Activated CD4-positive, CD25-positive, alpha-beta regulatory T cell treated with anti-CD3 and anti-CD28 coated beads, Interleukin-2, amount 50 U/mL, for 72 hours (primary cell): ENCODE measurements around the gene ZBED6.
"Not testable (repeated sequence)": the region's sequence is repeated elsewhere in the genome, so short reads cannot be mapped to it uniquely, and the experiment has no call there.

Experiments
- DNase-seq: peaks from one replicate; pipeline ENCODE4 v3.0.0; 2021

Gene ZBED6

GRCh38 chr1:203795441-203796235, at the start of gene ZBED6, which contains the start of gene ZC3H11A:
Gene ZBED6, plus strand, starts transcription at chr1:203795623. Its CDS starts 1,900 bp downstream, at chr1:203797523.
Gene ZC3H11A, plus strand, starts transcription at chr1:203795623. Its CDS starts 21,448 bp downstream, at chr1:203817071.
- peak; percentile 96 for DNase-seq

- DNase-seq, result no peak
Observed at GRCh38 chr1:203746281-203746680, 49.1 kb upstream of the ZBED6 start.

- no peak for DNase-seq
Observed at GRCh38 chr1:203751051-203751450, 44.4 kb upstream of the ZBED6 start.

- not testable (repeated sequence) for DNase-seq
Observed at GRCh38 chr1:203751618-203752361, 43.6 kb upstream of the ZBED6 start.

- DNase-seq, result no peak
Observed at GRCh38 chr1:203754455-203754864, 41.0 kb upstream of the ZBED6 start.

- DNase-seq, result no peak
Observed at GRCh38 chr1:203756036-203756435, 39.4 kb upstream of the ZBED6 start.

GRCh38 chr1:203758749-203759148, 36.7 kb upstream of the ZBED6 start:
- not testable (repeated sequence) for DNase-seq

GRCh38 chr1:203760506-203760905, 34.9 kb upstream of the ZBED6 start:
- no peak for DNase-seq

- DNase-seq, result not testable (repeated sequence)
Observed at GRCh38 chr1:203761958-203762357, 33.5 kb upstream of the ZBED6 start.

GRCh38 chr1:203763505-203763904, 31.9 kb upstream of the ZBED6 start:
- no peak for DNase-seq

GRCh38 chr1:203764105-203765028, 31.1 kb upstream of the ZBED6 start:
- no peak for DNase-seq

- DNase-seq, result peak; percentile 63
Observed at GRCh38 chr1:203765029-203765837, 30.2 kb upstream of the ZBED6 start, which contains the start of gene LAX1. Gene LAX1, plus strand, starts transcription at chr1:203765183. Its CDS starts 383 bp downstream, at chr1:203765566.

GRCh38 chr1:203768256-203768655, 27.2 kb upstream of the ZBED6 start:
- DNase-seq, result no peak

- DNase-seq, result no peak
Observed at GRCh38 chr1:203769505-203770343, 25.7 kb upstream of the ZBED6 start.

GRCh38 chr1:203771901-203772301, 23.5 kb upstream of the ZBED6 start:
- DNase-seq, result no peak

- DNase-seq, result no peak
Observed at GRCh38 chr1:203772836-203773235, 22.6 kb upstream of the ZBED6 start.

- no peak for DNase-seq
Observed at GRCh38 chr1:203776636-203777035, 18.8 kb upstream of the ZBED6 start.

- no peak for DNase-seq
Observed at GRCh38 chr1:203777596-203777995, 17.8 kb upstream of the ZBED6 start.

GRCh38 chr1:203778146-203778545, 17.3 kb upstream of the ZBED6 start:
- DNase-seq, result no peak

- DNase-seq, result no peak
Observed at GRCh38 chr1:203778789-203779188, 16.6 kb upstream of the ZBED6 start.

- DNase-seq, result no peak
Observed at GRCh38 chr1:203781962-203782361, 13.5 kb upstream of the ZBED6 start.
